MM.1S (cell line): ENCODE results near the gene C1QTNF4.

Experiments used
- DNase-seq: peaks from one replicate; pipeline ENCODE4 v3.0.0-alpha.2; 2015
- H2AFZ ChIP-seq: fragments of 300-600 bp; sonication (generic); 2 replicates; pipeline ENCODE4 v1.6.0; 2016; ENCODE audit warnings: antibody characterized with exemption, low read length
- H3F3A ChIP-seq: fragments of 300-600 bp; sonication (generic); 2 replicates; pipeline ENCODE4 v1.6.1; 2016; ENCODE audit warnings: mild to moderate bottlenecking, antibody characterized with exemption, low read length, moderate library complexity, mixed read lengths; ENCODE audit not compliant: insufficient read depth
- H3K27ac ChIP-seq: fragments of 300-600 bp; sonication (generic); 2 replicates; pipeline ENCODE4 v1.5.1; 2016; ENCODE audit warnings: mild to moderate bottlenecking, low read length
- H3K27me3 ChIP-seq: fragments of 300-600 bp; sonication (generic); replicated peaks from 2 replicates; pipeline ENCODE4 v1.6.0; 2016; ENCODE audit warnings: low read length; ENCODE audit not compliant: insufficient read depth
- H3K36me3 ChIP-seq: fragments of 300-600 bp; sonication (generic); replicated peaks from 2 replicates; pipeline ENCODE4 v1.6.1; 2016; ENCODE audit warnings: mild to moderate bottlenecking, low read length, mixed read lengths; ENCODE audit not compliant: insufficient read depth
- H3K4me1 ChIP-seq: fragments of 300-600 bp; sonication (generic); 2 replicates; pipeline ENCODE4 v1.6.1; 2016; ENCODE audit warnings: low read length, mixed read lengths
- H3K4me2 ChIP-seq: fragments of 300-600 bp; sonication (generic); 2 replicates; pipeline ENCODE4 v1.6.0; 2016; ENCODE audit warnings: low read depth, low read length
- H3K4me3 ChIP-seq: fragments of 300-600 bp; sonication (generic); 2 replicates; pipeline ENCODE4 v1.5.1; 2016; ENCODE audit warnings: low read length, mixed read lengths
- H3K79me2 ChIP-seq: fragments of 300-600 bp; sonication (generic); 2 replicates; pipeline ENCODE4 v1.6.1; 2016; ENCODE audit warnings: mixed run types, low read length, mixed read lengths
- H3K9ac ChIP-seq: fragments of 300-600 bp; sonication (generic); 2 replicates; pipeline ENCODE4 v1.6.1; 2016; ENCODE audit warnings: low read length, mixed read lengths
- H3K9me2 ChIP-seq: fragments of 300-600 bp; sonication (generic); replicated peaks from 2 replicates; pipeline ENCODE4 v1.6.1; 2016; ENCODE audit warnings: mild to moderate bottlenecking, low read length, mixed read lengths; ENCODE audit not compliant: insufficient read depth
- H3K9me3 ChIP-seq: fragments of 300-600 bp; sonication (generic); replicated peaks from 2 replicates; pipeline ENCODE4 v1.6.1; 2016; ENCODE audit warnings: mild to moderate bottlenecking, low read length, mixed read lengths; ENCODE audit not compliant: insufficient read depth
- H4K20me1 ChIP-seq: fragments of 300-600 bp; sonication (generic); 2 replicates; pipeline ENCODE4 v1.6.1; 2016; ENCODE audit warnings: mild to moderate bottlenecking, low read length, moderate library complexity, mixed read lengths; ENCODE audit not compliant: insufficient read depth
- CTCF ChIP-seq: fragments of 300-600 bp; sonication (generic); IDR thresholded peaks from 2 replicates; pipeline ENCODE4 v1.5.1; 2016; ENCODE audit warnings: antibody characterized with exemption, low read length, mixed read lengths
- EZH2 ChIP-seq: fragments of 300-600 bp; sonication (generic); optimal IDR thresholded peaks from 2 replicates; pipeline ENCODE3; 2017; ENCODE audit warnings: low read depth, mild to moderate bottlenecking, antibody characterized with exemption, low read length, mixed read lengths
- EZH2phosphoT487 ChIP-seq: fragments of 300-600 bp; sonication (generic); IDR thresholded peaks from 2 replicates; pipeline ENCODE4 v1.6.1; 2018; ENCODE audit warnings: antibody characterized with exemption, low read length

Gene C1QTNF4

GRCh38 chr11:47573321-47573720, 20.9 kb downstream of the C1QTNF4 start:
- no peak overlapping the region for H3K4me2 ChIP-seq
- H3K36me3 ChIP-seq: peaks cover 4% of the 10 kb centered on the region; the same call in 1 of the 2 replicates
- peaks cover 10% of the 10 kb centered on the region for H3K4me1 ChIP-seq
- no peak overlapping the region for H3K9ac ChIP-seq
- no peak overlapping the region for H3K27ac ChIP-seq
- H3K4me3 ChIP-seq: no peak overlapping the region
- TF ChIP-seq CTCF (no peak), EZH2phosphoT487 (no peak)
- no peak for DNase-seq
- H3K27me3 ChIP-seq: no peaks in the 10 kb centered on the region
- H3K9me2 ChIP-seq: no peaks in the 10 kb centered on the region
- H4K20me1 ChIP-seq: no peaks in the 10 kb centered on the region
- H3F3A ChIP-seq: no peaks in the 10 kb centered on the region
- H3K9me3 ChIP-seq: no peaks in the 10 kb centered on the region
- H3K79me2 ChIP-seq: peaks cover 76% of the 10 kb centered on the region
- H2AFZ ChIP-seq: no peak overlapping the region

- H3K79me2 ChIP-seq: peaks cover 75% of the 10 kb centered on the region
- DNase-seq: no peak
Measured at GRCh38 chr11:47572715-47573255, 21.4 kb downstream of the C1QTNF4 start.

GRCh38 chr11:47571895-47572294, 22.3 kb downstream of the C1QTNF4 start:
- Histone ChIP-seq H3K4me3 (no peak overlapping the region), H3K27ac (no peak overlapping the region), H3F3A (no peaks in the 10 kb centered on the region), H3K4me2 (no peak overlapping the region), H3K9me3 (no peaks in the 10 kb centered on the region), H2AFZ (no peak overlapping the region), H3K79me2 (peaks cover 75% of the 10 kb centered on the region), H3K9ac (no peak overlapping the region), H3K27me3 (no peaks in the 10 kb centered on the region), H3K4me1 (no peaks in the 10 kb centered on the region), H3K9me2 (no peaks in the 10 kb centered on the region), H4K20me1 (no peaks in the 10 kb centered on the region), H3K36me3 (peaks cover 4% of the 10 kb centered on the region; the same call in 1 of the 2 replicates)
- TF ChIP-seq CTCF (no peak), EZH2 (no peak), EZH2phosphoT487 (no peak)
- DNase-seq: no peak

More at GRCh38 chr11:47572715-47573255, 21.4 kb downstream of the C1QTNF4 start:
- Histone ChIP-seq H4K20me1 (no peaks in the 10 kb centered on the region), H3K36me3 (peaks cover 4% of the 10 kb centered on the region; the same call in 1 of the 2 replicates), H3K4me3 (no peak overlapping the region), H3K27ac (no peak overlapping the region), H3K27me3 (no peaks in the 10 kb centered on the region), H3K4me2 (no peak overlapping the region), H3K9me3 (no peaks in the 10 kb centered on the region), H3F3A (no peaks in the 10 kb centered on the region), H2AFZ (no peak overlapping the region), H3K9me2 (no peaks in the 10 kb centered on the region), H3K9ac (no peak overlapping the region), H3K4me1 (peaks cover 6% of the 10 kb centered on the region)
- TF ChIP-seq CTCF: no peak
- TF ChIP-seq EZH2phosphoT487: no peak
- no peak for TF ChIP-seq EZH2
